Gastroesophageal sphincter (tissue), 4 donors: Measurements from ENCODE around the gene AHCTF1. TPM values are rescaled to one million over a fixed set of nuclear protein-coding genes. Genes with fewer than 3 reads are reported as not detected.
A peak's percentile ranks its signal among the peaks of the same experiment; 100 is the strongest.
"Not testable (repeated sequence)": the region's sequence is repeated elsewhere in the genome, so short reads cannot be mapped to it uniquely, and the experiment has no call there.

ENCODE experiments used
- ATAC-seq: fragments of 150-250 bp; one replicate; pipeline ENCODE4 v1.9.1; 2016; ENCODE audit warnings: mild to moderate bottlenecking, moderate library complexity
- H3K27ac ChIP-seq, 4 donors: fragments of 200-600 bp; sonication (generic) in 3 of 4; 1 replicate in 3 of 4; 2 replicates in 1 of 4; pipeline ENCODE4 v1.5.1; 2016 to 2019
- H3K27me3 ChIP-seq: fragments of 200-600 bp; sonication (generic); one replicate; pipeline ENCODE4 v1.5.1; 2019
- H3K36me3 ChIP-seq, 2 donors: fragments of 200-600 bp; sonication (generic); one replicate each; pipeline ENCODE4 v1.5.1; 2019; ENCODE audit warnings: control low read depth in 1 of 2
- H3K4me1 ChIP-seq, 3 donors: fragments of 200-600 bp; sonication (generic); 1 replicate in 2 of 3; 2 replicates in 1 of 3; pipeline ENCODE4 v1.5.1; 2016 to 2019; ENCODE audit warnings: control low read depth in 2 of 3
- H3K4me3 ChIP-seq, 2 donors: fragments of 200-600 bp; sonication (generic); one replicate each; pipeline ENCODE4 v1.5.1; 2019; ENCODE audit warnings: mild to moderate bottlenecking in 1 of 2, moderate library complexity in 1 of 2
- H3K9me3 ChIP-seq, 3 donors: fragments of 200-600 bp; sonication (generic); one replicate each; pipeline ENCODE4 v1.5.1; 2017 to 2019; ENCODE audit warnings: control low read depth in 2 of 3
- EP300 ChIP-seq: sonication (generic); formaldehyde crosslinking; IDR thresholded peaks from one replicate; pipeline ENCODE4 v1.6.1; 2017; ENCODE audit warnings: antibody characterized with exemption, mild to moderate bottlenecking
- POLR2A ChIP-seq, 2 donors: fragments of 450-650 bp; IDR thresholded peaks; one replicate each; pipeline ENCODE4 v1.6.1; 2017; ENCODE audit warnings: antibody characterized with exemption in 2 of 2, mild to moderate bottlenecking in 2 of 2, moderate library complexity in 1 of 2
- POLR2AphosphoS5 ChIP-seq: sonication (generic); formaldehyde crosslinking; IDR thresholded peaks from one replicate; pipeline ENCODE4 v1.6.1; 2017; ENCODE audit warnings: antibody characterized with exemption
- WGBS, 2 donors: methylation state at CpG; one replicate each; pipeline ENCODE4 v1.1.5; 2018; ENCODE audit warnings: low coverage in 1 of 2; 5-methylcytosine and 5-hydroxymethylcytosine counted together
- total RNA-seq, 4 donors: library from RNA; depleted of rRNA; stranded (reverse); fragments of >200 nt; gene quantifications; one replicate each; pipeline ENCODE4 v1.1.0, GENCODE V29; 2016
- TF ChIP-seq, protein P1 (sequence below), 4 experiments: fragments of 200-600 bp in 2 of 4; fragments of 450-650 bp in 2 of 4; sonication (generic) in 1 of 4; IDR thresholded peaks; one replicate each; pipeline ENCODE4 v1.5.1; 2017 to 2019; ENCODE audit warnings: antibody characterized with exemption in 4 of 4, mild to moderate bottlenecking in 2 of 4, moderate library complexity in 2 of 4

The AHCTF1 gene
- total RNA-seq, 4 donors from 2014 or later, result 37.4 to 69.6 (median 45.2) TPM

DNA sequence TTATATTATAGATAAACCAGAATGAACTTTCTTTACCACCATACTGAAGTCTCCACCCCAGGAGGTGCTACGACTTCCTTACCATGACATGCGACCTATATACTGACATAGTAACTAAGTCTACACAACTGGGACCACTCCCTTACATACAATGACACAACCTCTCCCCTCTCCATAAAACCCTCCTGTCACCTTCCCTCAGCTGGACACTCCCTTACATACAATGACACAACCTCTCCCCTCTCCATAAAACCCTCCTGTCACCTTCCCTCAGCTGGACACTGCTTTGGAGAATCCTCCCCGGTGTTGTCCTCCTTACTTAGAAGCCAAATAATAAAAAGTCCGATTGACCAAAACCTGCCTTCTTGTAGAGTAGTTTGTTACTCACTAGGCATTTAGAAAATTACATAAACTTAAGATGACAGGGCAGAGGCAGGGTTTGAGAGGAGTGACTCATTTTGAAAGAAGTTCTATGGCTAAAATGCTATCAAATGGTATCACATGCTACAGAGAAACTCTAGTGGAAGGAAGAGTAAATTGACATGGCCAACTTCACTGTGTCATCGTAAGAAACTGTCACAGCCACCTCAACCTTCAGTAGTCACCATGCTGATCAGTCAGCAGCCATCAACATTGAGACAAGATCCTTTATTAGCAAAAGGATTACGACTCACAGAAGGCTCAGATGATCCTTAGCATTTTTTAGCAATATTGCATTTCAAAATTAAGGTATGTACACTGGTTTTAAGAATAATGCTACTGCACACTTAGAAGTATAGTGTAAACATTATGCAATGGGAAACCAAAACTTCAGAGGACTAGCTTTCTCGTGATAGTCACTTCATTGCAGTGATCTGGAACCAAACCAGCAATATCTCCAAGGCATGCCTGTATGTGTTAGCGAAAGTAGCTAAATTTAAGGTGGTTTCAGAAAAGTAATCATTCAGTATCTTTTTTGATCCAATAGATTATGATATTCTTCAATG lies 56.4 kb downstream of the AHCTF1 start:
- Histone ChIP-seq H3K4me1 (no peaks in the 10 kb centered on the region), H3K4me3 (no peak overlapping the region), H3K9me3 (no peaks in the 10 kb centered on the region), H3K27me3 (no peaks in the 10 kb centered on the region), H3K27ac (no peak overlapping the region), H3K36me3 (peaks cover 3 to 94% of the 10 kb centered on the region in 2 donors)
- WGBS, 2 donors, result 88 to 89% methylated on average over 4 to 8 of the region's 8 CpGs
- TF ChIP-seq POLR2AphosphoS5, result no peak
- TF ChIP-seq POLR2A (IDR thresholded peaks at IDR 0.05), result no peak
- no peak for TF ChIP-seq EP300
- TF ChIP-seq, protein P1, sequence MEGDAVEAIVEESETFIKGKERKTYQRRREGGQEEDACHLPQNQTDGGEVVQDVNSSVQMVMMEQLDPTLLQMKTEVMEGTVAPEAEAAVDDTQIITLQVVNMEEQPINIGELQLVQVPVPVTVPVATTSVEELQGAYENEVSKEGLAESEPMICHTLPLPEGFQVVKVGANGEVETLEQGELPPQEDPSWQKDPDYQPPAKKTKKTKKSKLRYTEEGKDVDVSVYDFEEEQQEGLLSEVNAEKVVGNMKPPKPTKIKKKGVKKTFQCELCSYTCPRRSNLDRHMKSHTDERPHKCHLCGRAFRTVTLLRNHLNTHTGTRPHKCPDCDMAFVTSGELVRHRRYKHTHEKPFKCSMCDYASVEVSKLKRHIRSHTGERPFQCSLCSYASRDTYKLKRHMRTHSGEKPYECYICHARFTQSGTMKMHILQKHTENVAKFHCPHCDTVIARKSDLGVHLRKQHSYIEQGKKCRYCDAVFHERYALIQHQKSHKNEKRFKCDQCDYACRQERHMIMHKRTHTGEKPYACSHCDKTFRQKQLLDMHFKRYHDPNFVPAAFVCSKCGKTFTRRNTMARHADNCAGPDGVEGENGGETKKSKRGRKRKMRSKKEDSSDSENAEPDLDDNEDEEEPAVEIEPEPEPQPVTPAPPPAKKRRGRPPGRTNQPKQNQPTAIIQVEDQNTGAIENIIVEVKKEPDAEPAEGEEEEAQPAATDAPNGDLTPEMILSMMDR (IDR thresholded peaks at IDR 0.05), result no peak
- no peak for ATAC-seq

DNA sequence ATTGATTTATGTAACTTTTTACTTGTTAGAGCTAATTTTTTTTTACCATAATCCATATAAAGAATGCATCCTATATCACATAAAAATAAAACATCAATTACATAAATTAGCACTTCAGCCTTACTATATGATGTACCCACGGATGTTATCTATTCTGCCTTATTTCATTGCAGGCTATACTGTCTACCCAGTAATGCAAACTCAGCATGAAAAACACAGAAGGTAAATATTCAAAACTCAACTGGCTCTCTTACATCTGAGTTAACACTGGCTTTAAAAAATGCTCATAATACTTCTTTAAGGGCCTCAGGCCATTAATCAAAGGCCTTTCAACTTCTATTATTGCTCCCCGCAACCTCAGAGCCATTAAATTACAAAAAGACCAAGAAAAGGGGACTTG lies 65.8 kb downstream of the AHCTF1 start:
- Histone ChIP-seq H3K9me3 (no peaks in the 10 kb centered on the region), H3K4me1 (no peaks in the 10 kb centered on the region), H3K4me3 (no peak overlapping the region), H3K27ac (no peak overlapping the region), H3K36me3 (peaks cover 0 to 72% of the 10 kb centered on the region in 2 donors), H3K27me3 (no peaks in the 10 kb centered on the region)
- TF ChIP-seq POLR2AphosphoS5 (no peak), EP300 (no peak), POLR2A (IDR thresholded peaks at IDR 0.05) (no peak)
- TF ChIP-seq, protein P1 (IDR thresholded peaks at IDR 0.05), result no peak
- no peak for ATAC-seq
- WGBS, 2 donors, result 88 to 90% methylated on average over 2 of the region's 2 CpGs

DNA sequence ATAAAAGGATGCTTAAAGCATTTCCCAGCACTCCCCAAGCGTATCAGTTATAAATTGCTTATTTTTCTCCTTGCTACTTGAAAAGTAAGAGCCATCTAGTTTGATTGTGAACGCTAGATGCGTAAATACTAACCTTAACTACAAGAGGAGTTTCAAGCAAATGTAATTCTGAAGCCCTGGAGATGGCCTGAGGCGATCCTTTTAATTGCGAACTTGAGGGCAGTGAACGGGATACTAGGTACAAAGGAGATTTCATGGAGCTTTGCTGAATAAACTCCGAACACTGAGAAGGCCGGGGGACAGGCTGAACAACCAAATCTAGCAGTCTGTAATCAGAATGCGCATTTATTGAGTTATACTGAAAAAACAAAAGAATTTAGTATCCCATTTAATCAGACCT lies 68.0 kb downstream of the AHCTF1 start:
- H3K36me3 ChIP-seq, result peaks cover 6 to 73% of the 10 kb centered on the region in 2 donors
- H3K4me3 ChIP-seq, ATAC-seq, H3K27me3 ChIP-seq, H3K9me3 ChIP-seq, H3K4me1 ChIP-seq, H3K27ac ChIP-seq: not testable (repeated sequence)
- 76 to 93% methylated on average over 6 to 9 of the region's 9 CpGs for WGBS, 2 donors

DNA sequence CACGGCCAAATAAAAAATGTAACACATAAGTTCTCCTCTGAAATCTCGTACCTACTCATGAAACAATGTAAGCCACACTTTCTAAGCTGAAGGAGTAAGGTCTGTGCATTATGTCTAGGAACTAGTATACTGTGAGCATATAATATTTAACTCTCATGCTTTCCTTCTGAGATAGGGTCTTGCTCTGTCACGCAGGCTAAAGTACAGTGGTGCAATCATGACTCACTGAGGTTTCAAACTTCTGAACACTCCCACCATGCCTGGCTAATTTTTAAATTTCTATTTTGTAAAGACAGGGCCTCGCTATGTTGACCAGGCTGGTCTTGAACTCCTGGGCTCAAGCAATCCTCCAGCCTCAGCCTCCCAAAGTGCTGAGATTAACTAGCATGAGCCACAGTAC lies 71.3 kb downstream of the AHCTF1 start:
- Histone ChIP-seq H3K9me3 (no peaks in the 10 kb centered on the region), H3K27ac (no peak overlapping the region), H3K4me1 (no peaks in the 10 kb centered on the region), H3K27me3 (no peaks in the 10 kb centered on the region), H3K36me3 (peaks cover 6 to 85% of the 10 kb centered on the region in 2 donors), H3K4me3 (no peak overlapping the region)
- 94 to 100% methylated on average over 3 to 4 of the region's 4 CpGs for WGBS, 2 donors
- ATAC-seq, result no peak
- TF ChIP-seq POLR2AphosphoS5 (no peak), POLR2A (IDR thresholded peaks at IDR 0.05) (no peak), EP300 (no peak)
- TF ChIP-seq, protein P1 (IDR thresholded peaks at IDR 0.05), result no peak

DNA sequence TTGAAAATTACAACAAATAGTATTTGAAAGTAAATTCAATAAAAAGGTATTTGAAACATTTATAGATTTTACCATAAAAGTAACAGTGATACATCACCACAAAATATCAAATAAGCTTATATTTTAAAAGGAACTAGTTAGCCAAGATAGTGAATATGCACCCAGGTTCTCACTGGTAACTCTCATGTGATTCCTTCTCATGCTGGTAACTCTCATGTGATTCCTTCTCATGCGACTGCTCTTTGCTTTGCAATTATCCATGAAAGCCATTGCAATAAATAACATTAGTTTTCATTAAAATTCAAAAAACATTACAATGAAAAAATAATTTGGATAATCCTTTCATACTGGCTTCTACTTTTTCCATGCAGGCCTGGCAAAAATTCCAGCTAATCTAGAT lies 75.4 kb downstream of the AHCTF1 start:
- TF ChIP-seq POLR2AphosphoS5, result no peak
- TF ChIP-seq, protein P1 (IDR thresholded peaks at IDR 0.05), result no peak
- TF ChIP-seq POLR2A (IDR thresholded peaks at IDR 0.05), result no peak
- no peak for TF ChIP-seq EP300
- no peaks in the 10 kb centered on the region for H3K27me3 ChIP-seq
- 83 to 95% methylated on average over 1 of the region's 1 CpG for WGBS, 2 donors
- H3K27ac ChIP-seq, result no peak overlapping the region
- no peaks in the 10 kb centered on the region for H3K4me1 ChIP-seq
- no peak for ATAC-seq
- H3K4me3 ChIP-seq, result no peak overlapping the region
- H3K9me3 ChIP-seq, result no peaks in the 10 kb centered on the region
- H3K36me3 ChIP-seq, result peaks cover 6 to 99% of the 10 kb centered on the region in 2 donors

DNA sequence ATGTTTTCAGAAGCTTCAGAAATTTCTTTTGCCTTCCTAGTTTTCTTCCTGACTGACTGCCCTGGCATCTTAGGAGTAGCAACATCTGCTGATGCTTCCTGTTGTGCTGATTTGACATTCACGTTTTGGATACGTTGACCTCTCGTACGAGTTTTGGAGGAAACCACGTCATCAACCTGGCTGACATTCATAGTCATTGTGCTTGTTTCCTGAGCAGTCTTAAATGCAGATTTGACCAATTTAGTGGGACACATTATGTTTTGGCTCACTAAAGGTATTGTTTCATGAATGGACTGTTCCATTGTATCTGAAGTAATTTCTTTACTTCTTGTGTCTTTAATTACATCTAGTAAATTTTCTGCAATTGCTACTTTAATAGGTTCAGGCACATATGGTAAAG lies 81.1 kb downstream of the AHCTF1 start:
- not testable (repeated sequence) for H3K27ac ChIP-seq
- 80% methylated on average over 3 of the region's 5 CpGs; no CpG with 5 or more reads in 1 of the 2 donors for WGBS, 2 donors

More for the DNA sequence above, 81.1 kb downstream of the AHCTF1 start:
- peaks cover 6 to 95% of the 10 kb centered on the region in 2 donors for H3K36me3 ChIP-seq
- H3K4me1 ChIP-seq, H3K27me3 ChIP-seq, H3K4me3 ChIP-seq, H3K9me3 ChIP-seq: not testable (repeated sequence)
- ATAC-seq, result peak; percentile 51
